ENCODE results near the gene ZBTB39.

DNA sequence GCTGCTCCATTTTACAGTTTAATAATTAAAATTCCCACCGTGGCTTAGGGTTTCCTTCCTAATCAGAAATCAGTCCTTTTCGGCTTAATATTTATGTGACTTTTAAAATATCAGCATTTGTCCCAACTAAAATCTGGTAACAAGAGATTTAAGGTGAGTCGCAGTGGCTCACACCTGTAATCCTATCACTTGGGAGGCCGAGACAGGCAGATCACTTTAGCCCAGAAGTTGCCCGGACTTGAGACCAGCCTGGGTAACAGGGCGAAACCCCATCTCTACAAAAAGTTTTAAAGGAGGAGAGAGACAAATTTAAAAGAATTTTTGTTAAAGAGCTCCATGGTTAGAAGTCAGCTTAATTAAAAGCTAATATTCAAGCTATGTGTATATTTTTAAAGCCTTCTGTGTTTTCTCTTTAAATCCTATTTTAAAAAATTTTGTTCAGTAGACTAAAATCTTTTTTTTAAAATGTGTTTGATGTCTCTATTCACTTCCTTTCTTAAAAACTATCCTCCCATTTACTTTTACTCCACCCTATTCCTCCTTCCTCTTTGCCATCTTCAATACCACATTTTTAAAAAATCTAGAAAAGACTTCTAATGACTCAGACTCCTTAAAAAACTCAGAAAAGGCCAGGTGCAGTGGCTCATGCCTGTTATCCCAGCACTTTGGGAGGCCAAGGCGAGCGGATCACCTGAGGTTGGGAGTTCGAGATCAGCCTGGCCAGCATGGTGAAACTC lies 13.8 kb upstream of the ZBTB39 start:
- TF ChIP-seq, protein P1, sequence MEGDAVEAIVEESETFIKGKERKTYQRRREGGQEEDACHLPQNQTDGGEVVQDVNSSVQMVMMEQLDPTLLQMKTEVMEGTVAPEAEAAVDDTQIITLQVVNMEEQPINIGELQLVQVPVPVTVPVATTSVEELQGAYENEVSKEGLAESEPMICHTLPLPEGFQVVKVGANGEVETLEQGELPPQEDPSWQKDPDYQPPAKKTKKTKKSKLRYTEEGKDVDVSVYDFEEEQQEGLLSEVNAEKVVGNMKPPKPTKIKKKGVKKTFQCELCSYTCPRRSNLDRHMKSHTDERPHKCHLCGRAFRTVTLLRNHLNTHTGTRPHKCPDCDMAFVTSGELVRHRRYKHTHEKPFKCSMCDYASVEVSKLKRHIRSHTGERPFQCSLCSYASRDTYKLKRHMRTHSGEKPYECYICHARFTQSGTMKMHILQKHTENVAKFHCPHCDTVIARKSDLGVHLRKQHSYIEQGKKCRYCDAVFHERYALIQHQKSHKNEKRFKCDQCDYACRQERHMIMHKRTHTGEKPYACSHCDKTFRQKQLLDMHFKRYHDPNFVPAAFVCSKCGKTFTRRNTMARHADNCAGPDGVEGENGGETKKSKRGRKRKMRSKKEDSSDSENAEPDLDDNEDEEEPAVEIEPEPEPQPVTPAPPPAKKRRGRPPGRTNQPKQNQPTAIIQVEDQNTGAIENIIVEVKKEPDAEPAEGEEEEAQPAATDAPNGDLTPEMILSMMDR (IDR thresholded peaks at IDR 0.05; ENCODE audit: low read depth, low read length) = no peak
- no peak for TF ChIP-seq EZH2phosphoT487 (IDR thresholded peaks at IDR 0.05; ENCODE audit: low read depth)
